K562 (cell line): Measurements from ENCODE around the gene ARL8A. TPM values are rescaled to one million over a fixed set of nuclear protein-coding genes. Genes with fewer than 3 reads are reported as not detected.
A peak's percentile ranks its signal among the peaks of the same experiment; 100 is the strongest.

ENCODE experiments used
- HDAC6 ChIP-seq: IDR thresholded peaks from 2 replicates; pipeline ENCODE4 v1.6.1; 2012; ENCODE audit warnings: low read depth, mild to moderate bottlenecking, control low read depth, inconsistent platforms, low read length, moderate library complexity
- MEIS2 ChIP-seq: fragments of 450-650 bp; IDR thresholded peaks from 2 replicates; pipeline ENCODE4 v1.6.1; 2014; ENCODE audit warnings: mild to moderate bottlenecking; ENCODE audit not compliant: partially characterized antibody
- MYBL2 ChIP-seq, 2 experiments: fragments of 450-650 bp in 1 of 2; sonication (generic) in 1 of 2; formaldehyde crosslinking in 1 of 2; IDR thresholded peaks; 2 replicates each; pipeline versions ENCODE4 v1.6.1 to v1.8.1; 2017 to 2022; ENCODE audit warnings: borderline replicate concordance in 1 of 2, inconsistent platforms in 1 of 2, low read depth in 1 of 2, mild to moderate bottlenecking in 1 of 2, missing genetic modification reagents in 1 of 2, moderate library complexity in 1 of 2
- RFX7 ChIP-seq: fragments of 250-450 bp; sonication (Bioruptor Pico); IDR thresholded peaks from 2 replicates; pipeline ENCODE4 v1.5.1; 2021; ENCODE audit warnings: mild to moderate bottlenecking
- SREBF1 ChIP-seq: fragments of 150-350 bp; IDR thresholded peaks from 2 replicates; pipeline ENCODE4 v1.6.1; 2014; ENCODE audit warnings: antibody characterized with exemption, low read depth, low read length, borderline replicate concordance
- STAT5B ChIP-seq: fragments of 250-450 bp; sonication (Bioruptor Pico); IDR thresholded peaks from 2 replicates; pipeline ENCODE4 v1.8.0; 2021; ENCODE audit warnings: mild to moderate bottlenecking, inconsistent platforms
- ZNF224 ChIP-seq: sonication (generic); formaldehyde crosslinking; IDR thresholded peaks from 2 replicates; pipeline ENCODE4 v1.8.0; 2022; ENCODE audit warnings: mild to moderate bottlenecking, missing genetic modification reagents
- polyA plus RNA-seq, 8 experiments: library from polyadenylated mRNA; depleted of rRNA in 4 of 8; stranded (reverse) in 5 of 8; unstranded in 3 of 8; fragments of >200 nt; fragmentation: Nextera tagmentation in 2 of 8; fragmentation: Illumina TruSeq in 1 of 8; extraction: Ambion mirVana in 2 of 8; extraction: Trizol in 1 of 8; gene quantifications; 2 replicates each; pipeline versions ENCODE4 v1.2.1 to v1.2.3, GENCODE V29; 2011 to 2014; ENCODE audit warnings: inconsistent platforms in 1 of 8, missing spikeins in 1 of 8
- total RNA-seq, 7 experiments: library from RNA; depleted of rRNA in 6 of 7; stranded (reverse); fragments of >200 nt in 6 of 7; fragmentation: Illumina TruSeq in 2 of 7; extraction: Trizol in 2 of 7; gene quantifications; 2 replicates each; pipeline versions ENCODE4 v1.2.1 to v1.2.3, GENCODE V29; 2011 to 2021; ENCODE audit warnings: low replicate concordance in 1 of 7
- TF ChIP-seq, protein P1 (sequence below), 2 experiments: fragments of 450-650 bp; IDR thresholded peaks; 2 replicates each; pipeline ENCODE4 v1.6.1; 2016; ENCODE audit warnings: mild to moderate bottlenecking in 2 of 2, borderline replicate concordance in 1 of 2, low read depth in 1 of 2, moderate library complexity in 1 of 2
- TF ChIP-seq, protein P2 (sequence below), 2 experiments: fragments of 450-650 bp in 1 of 2; IDR thresholded peaks; 2 replicates each; pipeline ENCODE4 v1.6.1; 2011 to 2017; ENCODE audit warnings: low read depth in 2 of 2, antibody characterized with exemption in 1 of 2, borderline replicate concordance in 1 of 2, low read length in 1 of 2, mild to moderate bottlenecking in 1 of 2, mixed read lengths in 1 of 2; ENCODE audit not compliant: control insufficient read depth in 1 of 2
- TF ChIP-seq, protein P3 (sequence below): fragments of 200-800 bp; sonication (Bioruptor generic); IDR thresholded peaks from 2 replicates; pipeline ENCODE4 v1.6.1; 2017; ENCODE audit warnings: missing genetic modification characterization, missing compliant biosample characterization

ARL8A gene
- total and polyA plus RNA-seq, 9 of the 15 experiments (the other 6 are each of a cell fraction or from before 2014, with no cell fraction given) = 0.17 to 27.3 (median 15.6) TPM

DNA sequence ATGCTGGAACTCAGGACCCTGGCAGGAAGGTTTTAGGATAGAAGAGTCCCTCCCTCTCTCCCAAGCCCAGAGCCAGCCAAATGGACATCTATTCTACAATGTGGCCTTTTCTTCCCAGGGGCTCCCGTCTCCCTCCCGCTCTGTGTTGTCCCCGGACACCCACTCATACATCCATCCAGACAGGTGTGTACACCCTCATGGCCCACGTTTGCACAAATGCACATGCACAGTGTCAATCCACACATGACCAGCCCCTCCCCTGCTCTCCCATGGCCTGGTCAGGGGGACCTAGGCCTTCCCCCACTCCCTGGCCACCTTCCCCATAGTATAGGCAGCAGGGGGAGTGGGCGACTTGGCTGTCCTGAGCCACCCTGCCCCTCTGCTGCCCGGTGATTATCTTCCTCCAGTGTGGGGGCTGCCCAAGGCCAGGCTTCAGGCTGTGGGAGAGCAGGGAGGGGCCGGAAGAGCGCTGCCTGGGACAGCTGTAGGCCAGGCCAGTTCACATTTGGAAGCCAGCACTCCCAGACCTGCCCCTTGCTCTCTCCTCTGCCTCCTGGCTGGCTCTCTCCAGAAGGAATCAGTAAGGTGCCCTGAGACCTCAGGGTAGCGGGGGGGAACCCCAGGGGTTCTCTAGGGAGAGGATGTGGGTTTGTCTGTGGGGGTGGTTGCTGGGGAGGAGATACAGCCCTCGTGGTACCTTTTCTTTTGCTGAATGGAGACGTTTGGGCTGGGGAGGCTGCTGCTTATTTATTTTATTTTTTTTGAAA lies 19.9 kb upstream of the ARL8A start (continued):
- TF ChIP-seq, protein P1, sequence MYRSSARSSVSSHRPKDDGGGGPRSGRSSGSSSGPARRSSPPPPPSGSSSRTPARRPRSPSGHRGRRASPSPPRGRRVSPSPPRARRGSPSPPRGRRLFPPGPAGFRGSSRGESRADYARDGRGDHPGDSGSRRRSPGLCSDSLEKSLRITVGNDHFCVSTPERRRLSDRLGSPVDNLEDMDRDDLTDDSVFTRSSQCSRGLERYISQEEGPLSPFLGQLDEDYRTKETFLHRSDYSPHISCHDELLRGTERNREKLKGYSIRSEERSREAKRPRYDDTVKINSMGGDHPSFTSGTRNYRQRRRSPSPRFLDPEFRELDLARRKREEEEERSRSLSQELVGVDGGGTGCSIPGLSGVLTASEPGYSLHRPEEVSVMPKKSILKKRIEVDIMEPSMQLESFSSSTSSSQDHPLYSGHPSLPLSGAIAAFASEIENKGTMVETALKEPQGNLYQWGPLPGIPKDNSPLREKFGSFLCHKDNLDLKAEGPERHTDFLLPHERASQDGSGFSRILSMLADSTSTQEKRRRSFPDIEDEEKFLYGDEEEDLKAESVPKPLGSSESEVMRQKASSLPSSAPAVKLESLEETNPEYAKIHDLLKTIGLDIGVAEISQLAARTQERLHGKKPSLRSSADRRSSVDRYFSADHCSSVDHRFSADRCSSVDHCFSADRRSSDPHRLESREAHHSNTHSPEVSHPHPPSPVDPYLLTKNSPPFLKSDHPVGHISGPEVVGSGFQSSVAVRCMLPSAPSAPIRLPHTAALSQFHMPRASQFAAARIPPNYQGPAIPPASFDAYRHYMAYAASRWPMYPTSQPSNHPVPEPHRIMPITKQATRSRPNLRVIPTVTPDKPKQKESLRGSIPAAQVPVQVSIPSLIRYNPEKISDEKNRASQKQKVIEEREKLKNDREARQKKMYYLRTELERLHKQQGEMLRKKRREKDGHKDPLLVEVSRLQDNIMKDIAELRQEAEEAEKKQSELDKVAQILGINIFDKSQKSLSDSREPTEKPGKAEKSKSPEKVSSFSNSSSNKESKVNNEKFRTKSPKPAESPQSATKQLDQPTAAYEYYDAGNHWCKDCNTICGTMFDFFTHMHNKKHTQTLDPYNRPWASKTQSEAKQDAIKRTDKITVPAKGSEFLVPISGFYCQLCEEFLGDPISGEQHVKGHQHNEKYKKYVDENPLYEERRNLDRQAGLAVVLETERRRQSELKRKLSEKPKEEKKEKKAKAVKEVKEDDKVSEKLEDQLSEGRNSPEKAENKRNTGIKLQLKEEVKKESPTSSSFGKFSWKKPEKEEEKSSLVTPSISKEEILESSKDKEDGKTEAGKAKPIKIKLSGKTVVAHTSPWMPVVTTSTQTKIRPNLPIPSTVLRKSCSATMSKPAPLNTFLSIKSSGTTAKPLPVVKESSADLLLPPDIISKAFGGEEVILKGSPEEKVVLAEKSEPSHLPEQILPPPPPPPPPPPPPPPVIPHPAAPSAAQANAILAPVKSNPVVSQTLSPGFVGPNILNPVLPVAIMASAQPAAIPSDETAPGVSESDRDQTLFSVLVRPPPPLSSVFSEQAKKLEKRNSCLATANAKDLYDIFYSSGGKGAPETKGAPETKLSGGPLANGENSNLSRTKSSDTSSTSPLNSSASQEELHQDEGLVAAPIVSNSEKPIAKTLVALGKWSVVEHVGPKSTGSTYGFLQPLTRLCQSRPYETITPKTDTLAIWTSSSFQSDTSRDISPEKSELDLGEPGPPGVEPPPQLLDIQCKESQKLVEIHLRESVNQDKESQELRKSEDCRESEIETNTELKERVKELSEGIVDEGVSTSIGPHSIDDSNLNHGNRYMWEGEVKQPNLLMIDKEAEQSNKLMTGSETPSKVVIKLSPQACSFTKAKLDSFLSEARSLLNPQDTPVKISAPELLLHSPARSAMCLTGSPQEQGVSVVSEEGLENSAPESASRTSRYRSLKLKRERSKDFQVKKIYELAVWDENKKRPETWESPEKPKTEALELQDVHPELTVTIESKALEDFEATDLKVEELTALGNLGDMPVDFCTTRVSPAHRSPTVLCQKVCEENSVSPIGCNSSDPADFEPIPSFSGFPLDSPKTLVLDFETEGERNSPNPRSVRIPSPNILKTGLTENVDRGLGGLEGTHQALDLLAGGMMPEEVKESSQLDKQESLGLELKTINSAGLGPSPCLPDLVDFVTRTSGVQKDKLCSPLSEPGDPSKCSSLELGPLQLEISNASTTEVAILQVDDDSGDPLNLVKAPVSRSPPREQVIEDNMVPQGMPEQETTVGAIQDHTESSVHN (IDR thresholded peaks at IDR 0.05; ENCODE audit: borderline replicate concordance in 1 of 2, low read depth in 1 of 2) = no peak
- TF ChIP-seq, protein P2, sequence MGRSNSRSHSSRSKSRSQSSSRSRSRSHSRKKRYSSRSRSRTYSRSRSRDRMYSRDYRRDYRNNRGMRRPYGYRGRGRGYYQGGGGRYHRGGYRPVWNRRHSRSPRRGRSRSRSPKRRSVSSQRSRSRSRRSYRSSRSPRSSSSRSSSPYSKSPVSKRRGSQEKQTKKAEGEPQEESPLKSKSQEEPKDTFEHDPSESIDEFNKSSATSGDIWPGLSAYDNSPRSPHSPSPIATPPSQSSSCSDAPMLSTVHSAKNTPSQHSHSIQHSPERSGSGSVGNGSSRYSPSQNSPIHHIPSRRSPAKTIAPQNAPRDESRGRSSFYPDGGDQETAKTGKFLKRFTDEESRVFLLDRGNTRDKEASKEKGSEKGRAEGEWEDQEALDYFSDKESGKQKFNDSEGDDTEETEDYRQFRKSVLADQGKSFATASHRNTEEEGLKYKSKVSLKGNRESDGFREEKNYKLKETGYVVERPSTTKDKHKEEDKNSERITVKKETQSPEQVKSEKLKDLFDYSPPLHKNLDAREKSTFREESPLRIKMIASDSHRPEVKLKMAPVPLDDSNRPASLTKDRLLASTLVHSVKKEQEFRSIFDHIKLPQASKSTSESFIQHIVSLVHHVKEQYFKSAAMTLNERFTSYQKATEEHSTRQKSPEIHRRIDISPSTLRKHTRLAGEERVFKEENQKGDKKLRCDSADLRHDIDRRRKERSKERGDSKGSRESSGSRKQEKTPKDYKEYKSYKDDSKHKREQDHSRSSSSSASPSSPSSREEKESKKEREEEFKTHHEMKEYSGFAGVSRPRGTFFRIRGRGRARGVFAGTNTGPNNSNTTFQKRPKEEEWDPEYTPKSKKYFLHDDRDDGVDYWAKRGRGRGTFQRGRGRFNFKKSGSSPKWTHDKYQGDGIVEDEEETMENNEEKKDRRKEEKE (IDR thresholded peaks at IDR 0.05; ENCODE audit: borderline replicate concordance in 1 of 2, control insufficient read depth in 1 of 2, low read depth in 2 of 2, low read length in 1 of 2) = no peak
- TF ChIP-seq MYBL2 (IDR thresholded peaks at IDR 0.05; ENCODE audit: low read depth) (no peak), MYBL2 (CRISPR knock-in tag; IDR thresholded peaks at IDR 0.05; ENCODE audit: borderline replicate concordance) (no peak), MEIS2 (no peak), ZNF224 (no peak), HDAC6 (no peak), RFX7 (CRISPR knock-in tag) (no peak), SREBF1 (no peak), STAT5B (CRISPR knock-in tag) (no peak)
- TF ChIP-seq, protein P3, sequence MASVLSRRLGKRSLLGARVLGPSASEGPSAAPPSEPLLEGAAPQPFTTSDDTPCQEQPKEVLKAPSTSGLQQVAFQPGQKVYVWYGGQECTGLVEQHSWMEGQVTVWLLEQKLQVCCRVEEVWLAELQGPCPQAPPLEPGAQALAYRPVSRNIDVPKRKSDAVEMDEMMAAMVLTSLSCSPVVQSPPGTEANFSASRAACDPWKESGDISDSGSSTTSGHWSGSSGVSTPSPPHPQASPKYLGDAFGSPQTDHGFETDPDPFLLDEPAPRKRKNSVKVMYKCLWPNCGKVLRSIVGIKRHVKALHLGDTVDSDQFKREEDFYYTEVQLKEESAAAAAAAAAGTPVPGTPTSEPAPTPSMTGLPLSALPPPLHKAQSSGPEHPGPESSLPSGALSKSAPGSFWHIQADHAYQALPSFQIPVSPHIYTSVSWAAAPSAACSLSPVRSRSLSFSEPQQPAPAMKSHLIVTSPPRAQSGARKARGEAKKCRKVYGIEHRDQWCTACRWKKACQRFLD (CRISPR knock-in tag) = 0 out of 2 replicates have a peak, but pooled peaks have one; percentile 34
